Smooth muscle cell (in vitro differentiated cells): ENCODE measurements around the gene PPDPF. TPM values are rescaled to one million over a fixed set of nuclear protein-coding genes. Genes with fewer than 3 reads are reported as not detected.

ENCODE experiments used
- DNase-seq: peaks from one replicate; lab custom pipeline; 2025; ENCODE audit not compliant: unreplicated experiment; lab: John Stamatoyannopoulos, UW
- H2AFZ ChIP-seq: fragments of 200-600 bp; sonication (generic); 2 replicates; pipeline ENCODE4 v1.6.0; 2016; ENCODE audit warnings: antibody characterized with exemption, low read depth, mild to moderate bottlenecking
- H3F3A ChIP-seq: fragments of 200-600 bp; sonication (generic); 2 replicates; pipeline ENCODE4 v1.6.0; 2017; ENCODE audit warnings: antibody characterized with exemption, low read depth
- H3K27ac ChIP-seq: fragments of 200-600 bp; sonication (generic); 2 replicates; pipeline ENCODE4 v1.5.1; 2016; ENCODE audit warnings: low read depth, mild to moderate bottlenecking
- H3K27me3 ChIP-seq: fragments of 200-600 bp; sonication (generic); 2 replicates; pipeline ENCODE4 v1.6.1; 2016; ENCODE audit warnings: low read depth, mild to moderate bottlenecking
- H3K36me3 ChIP-seq: fragments of 200-600 bp; sonication (generic); 2 replicates; pipeline ENCODE4 v1.5.1; 2016; ENCODE audit warnings: low read depth
- H3K4me1 ChIP-seq: fragments of 200-600 bp; sonication (generic); 2 replicates; pipeline ENCODE4 v1.5.1; 2016; ENCODE audit warnings: low read depth
- H3K4me2 ChIP-seq: fragments of 200-600 bp; sonication (generic); 2 replicates; pipeline ENCODE4 v1.6.0; 2016; ENCODE audit warnings: mild to moderate bottlenecking
- H3K4me3 ChIP-seq: fragments of 200-600 bp; sonication (generic); 2 replicates; pipeline ENCODE4 v1.5.1; 2016; ENCODE audit warnings: mild to moderate bottlenecking
- H3K79me2 ChIP-seq: fragments of 200-600 bp; sonication (generic); 2 replicates; pipeline ENCODE4 v1.6.0; 2016; ENCODE audit warnings: low read depth, mild to moderate bottlenecking
- H3K9ac ChIP-seq: fragments of 200-600 bp; sonication (generic); 2 replicates; pipeline ENCODE4 v1.6.0; 2016; ENCODE audit warnings: low read depth
- H3K9me3 ChIP-seq: fragments of 200-600 bp; sonication (generic); replicated peaks from 2 replicates; pipeline ENCODE4 v1.5.1; 2016; ENCODE audit warnings: low read depth
- H4K20me1 ChIP-seq: fragments of 200-600 bp; sonication (generic); 2 replicates; pipeline ENCODE4 v1.6.0; 2016; ENCODE audit warnings: low read depth
- CTCF ChIP-seq: fragments of 200-600 bp; sonication (generic); IDR thresholded peaks from 2 replicates; pipeline ENCODE4 v1.5.1; 2017; ENCODE audit warnings: borderline replicate concordance, mild to moderate bottlenecking, antibody characterized with exemption; ENCODE audit not compliant: insufficient read depth, poor library complexity, severe bottlenecking
- WGBS: methylation state at CpG from one replicate; pipeline ENCODE4 v1.1.7; 2016; ENCODE audit warnings: low lambda C conversion rate; 5-methylcytosine and 5-hydroxymethylcytosine counted together
- polyA plus RNA-seq: library from polyadenylated mRNA; unstranded; fragments of >200 nt; fragmentation: Nextera tagmentation; extraction: Ambion mirVana; gene quantifications from 2 replicates; pipeline ENCODE4 v1.2.1, GENCODE V29; 2016
- total RNA-seq: library from RNA; depleted of rRNA; stranded (reverse); fragments of >200 nt; gene quantifications from 2 replicates; pipeline ENCODE4 v1.2.3, GENCODE V29; 2014

Gene PPDPF
- total and polyA plus RNA-seq, 2 experiments from 2014 or later: 118 to 365 TPM

- peaks cover 17% of the 10 kb centered on the region for H3K4me1 ChIP-seq
- peak overlapping the region; percentile 86 for H3K9ac ChIP-seq
- H3K36me3 ChIP-seq: no peaks in the 10 kb centered on the region
- no peaks in the 10 kb centered on the region for H3K9me3 ChIP-seq
- H3F3A ChIP-seq: no peaks in the 10 kb centered on the region
- no peaks in the 10 kb centered on the region for H3K27me3 ChIP-seq
- peaks cover 11% of the 10 kb centered on the region for H3K79me2 ChIP-seq
- peaks cover 43% of the 10 kb centered on the region for H4K20me1 ChIP-seq
- no peak overlapping the region for H2AFZ ChIP-seq
- H3K4me3 ChIP-seq: peak overlapping the region; percentile 96
- H3K4me2 ChIP-seq: peak overlapping the region; percentile 99
- no peak for DNase-seq
- no peak overlapping the region for H3K27ac ChIP-seq
- WGBS: 17% methylated on average over 19 of the region's 23 CpGs
- no peak for TF ChIP-seq CTCF
Measured at GRCh38 chr20:63521602-63522001, 1.0 kb downstream of the PPDPF start.

- Histone ChIP-seq H2AFZ (no peak overlapping the region), H3F3A (no peaks in the 10 kb centered on the region), H3K9ac (no peak overlapping the region), H3K4me3 (peak overlapping the region; percentile 96), H4K20me1 (peaks cover 43% of the 10 kb centered on the region), H3K27ac (no peak overlapping the region), H3K79me2 (peaks cover 11% of the 10 kb centered on the region), H3K4me1 (peaks cover 17% of the 10 kb centered on the region), H3K27me3 (no peaks in the 10 kb centered on the region), H3K9me3 (no peaks in the 10 kb centered on the region), H3K36me3 (no peaks in the 10 kb centered on the region), H3K4me2 (peak overlapping the region; percentile 99)
- TF ChIP-seq CTCF: no peak
- WGBS: 71% methylated on average over 13 of the region's 13 CpGs
- DNase-seq: no peak
Measured at GRCh38 chr20:63522091-63522868, 1.7 kb downstream of the PPDPF start.

GRCh38 chr20:63522981-63523611 is 2.5 kb downstream of the PPDPF start:
- Histone ChIP-seq H3K4me1 (peaks cover 17% of the 10 kb centered on the region), H3K9ac (no peak overlapping the region), H2AFZ (no peak overlapping the region), H3K4me3 (no peak overlapping the region), H4K20me1 (peaks cover 48% of the 10 kb centered on the region), H3K4me2 (no peak overlapping the region), H3F3A (no peaks in the 10 kb centered on the region), H3K27ac (no peak overlapping the region), H3K27me3 (no peaks in the 10 kb centered on the region), H3K36me3 (no peaks in the 10 kb centered on the region), H3K79me2 (peaks cover 11% of the 10 kb centered on the region), H3K9me3 (no peaks in the 10 kb centered on the region)
- DNase-seq: no peak
- no peak for TF ChIP-seq CTCF
- 92% methylated on average over 11 of the region's 11 CpGs for WGBS

GRCh38 chr20:63525185-63525584 is 4.6 kb downstream of the PPDPF start:
- Histone ChIP-seq H3F3A (no peaks in the 10 kb centered on the region), H3K36me3 (no peaks in the 10 kb centered on the region), H4K20me1 (peaks cover 48% of the 10 kb centered on the region), H3K79me2 (peaks cover 11% of the 10 kb centered on the region), H3K4me2 (no peak overlapping the region), H2AFZ (no peak overlapping the region), H3K4me3 (no peak overlapping the region), H3K4me1 (peaks cover 11% of the 10 kb centered on the region), H3K9me3 (no peaks in the 10 kb centered on the region), H3K27ac (no peak overlapping the region), H3K9ac (no peak overlapping the region), H3K27me3 (no peaks in the 10 kb centered on the region)
- TF ChIP-seq CTCF: no peak
- 79% methylated on average over 3 of the region's 3 CpGs for WGBS
- no peak for DNase-seq
